ENCODE results near the gene MGAT5. TPM values are rescaled to one million over a fixed set of nuclear protein-coding genes. Genes with fewer than 3 reads are reported as not detected.

The MGAT5 gene
- total RNA-seq, 1 experiment from 2014 or later = 22.1 TPM

GRCh38 chr2:134269972-134270735, 16.3 kb downstream of the MGAT5 start:
- H3K27ac Mint-ChIP-seq (ENCODE audit: unreplicated experiment) = no peak overlapping the region
- Histone ChIP-seq H3K27me3 (replicated peaks; ENCODE audit: control insufficient read depth, insufficient read depth, low read length) (no peaks in the 10 kb centered on the region), H3K9me3 (no peaks in the 10 kb centered on the region), H3K4me1 (no peaks in the 10 kb centered on the region), H3K36me3 (ENCODE audit: control insufficient read depth, insufficient read depth, low read length) (no peaks in the 10 kb centered on the region), H3K4me3 (ENCODE audit: low read depth, low read length) (no peak overlapping the region)
- H3K36me3 Mint-ChIP-seq (ENCODE audit: insufficient read depth, unreplicated experiment) = peaks cover 7% of the 10 kb centered on the region
- ChIA-PET CTCF (no interaction called here), POLR2A (no interaction called here)
- intact Hi-C loops (cut with micrococcal nuclease; ENCODE audit: unreplicated experiment) = no loop called here
- no peaks in the 10 kb centered on the region for H3K4me1 Mint-ChIP-seq (ENCODE audit: low read depth, unreplicated experiment)
- no peaks in the 10 kb centered on the region for H3K27me3 Mint-ChIP-seq (ENCODE audit: insufficient read depth, unreplicated experiment)
- no peak for TF ChIP-seq CTCF (IDR thresholded peaks at IDR 0.05; ENCODE audit: insufficient read depth in 1 of 2, low read depth in 1 of 2, low read length in 1 of 2, severe bottlenecking in 1 of 2, unreplicated experiment in 1 of 2)
- no peak for DNase-seq
- H3K4me3 Mint-ChIP-seq (ENCODE audit: unreplicated experiment) = no peak overlapping the region
- no peaks in the 10 kb centered on the region for H3K9me3 Mint-ChIP-seq (ENCODE audit: unreplicated experiment)
- no TSS peak for BruUV-seq (replicated peaks)

GRCh38 chr2:134271758-134272157, 17.9 kb downstream of the MGAT5 start:
- DNase-seq = no peak
- Mint-ChIP-seq H3K9me3 (ENCODE audit: unreplicated experiment) (no peaks in the 10 kb centered on the region), H3K27ac (ENCODE audit: unreplicated experiment) (no peak overlapping the region), H3K36me3 (ENCODE audit: insufficient read depth, unreplicated experiment) (peaks cover 7% of the 10 kb centered on the region), H3K4me3 (ENCODE audit: unreplicated experiment) (no peak overlapping the region), H3K4me1 (ENCODE audit: low read depth, unreplicated experiment) (no peaks in the 10 kb centered on the region), H3K27me3 (ENCODE audit: insufficient read depth, unreplicated experiment) (no peaks in the 10 kb centered on the region)
- no peaks in the 10 kb centered on the region for H3K9me3 ChIP-seq
- ChIA-PET POLR2A (no interaction called here), CTCF (no interaction called here)
- no peaks in the 10 kb centered on the region for H3K4me1 ChIP-seq
- no peaks in the 10 kb centered on the region for H3K27me3 ChIP-seq (replicated peaks; ENCODE audit: control insufficient read depth, insufficient read depth, low read length)
- no peak for TF ChIP-seq CTCF (IDR thresholded peaks at IDR 0.05; ENCODE audit: insufficient read depth in 1 of 2, low read depth in 1 of 2, low read length in 1 of 2, severe bottlenecking in 1 of 2, unreplicated experiment in 1 of 2)
- no peak overlapping the region for H3K4me3 ChIP-seq (ENCODE audit: low read depth, low read length)
- intact Hi-C loops (cut with micrococcal nuclease; ENCODE audit: unreplicated experiment) = no loop called here
- BruUV-seq (replicated peaks) = no TSS peak
- no peaks in the 10 kb centered on the region for H3K36me3 ChIP-seq (ENCODE audit: control insufficient read depth, insufficient read depth, low read length)

- no peak overlapping the region for H3K4me3 Mint-ChIP-seq (ENCODE audit: unreplicated experiment)
- H3K36me3 Mint-ChIP-seq (ENCODE audit: insufficient read depth, unreplicated experiment) = peaks cover 7% of the 10 kb centered on the region
- TF ChIP-seq CTCF (IDR thresholded peaks at IDR 0.05; ENCODE audit: insufficient read depth in 1 of 2, low read depth in 1 of 2, low read length in 1 of 2, severe bottlenecking in 1 of 2, unreplicated experiment in 1 of 2) = no peak
- ChIA-PET POLR2A (no interaction called here), CTCF (no interaction called here)
- H3K9me3 Mint-ChIP-seq (ENCODE audit: unreplicated experiment) = no peaks in the 10 kb centered on the region
- Histone ChIP-seq H3K4me1 (no peaks in the 10 kb centered on the region), H3K9me3 (no peaks in the 10 kb centered on the region), H3K4me3 (ENCODE audit: low read depth, low read length) (no peak overlapping the region), H3K36me3 (ENCODE audit: control insufficient read depth, insufficient read depth, low read length) (no peaks in the 10 kb centered on the region), H3K27me3 (replicated peaks; ENCODE audit: control insufficient read depth, insufficient read depth, low read length) (no peaks in the 10 kb centered on the region)
- H3K27me3 Mint-ChIP-seq (ENCODE audit: insufficient read depth, unreplicated experiment) = no peaks in the 10 kb centered on the region
- BruUV-seq (replicated peaks) = no TSS peak
- intact Hi-C loops (cut with micrococcal nuclease; ENCODE audit: unreplicated experiment) = no loop called here
- H3K4me1 Mint-ChIP-seq (ENCODE audit: low read depth, unreplicated experiment) = no peaks in the 10 kb centered on the region
- DNase-seq = no peak
- no peak overlapping the region for H3K27ac Mint-ChIP-seq (ENCODE audit: unreplicated experiment)
Observed at GRCh38 chr2:134272806-134273205, 18.9 kb downstream of the MGAT5 start.

Measured in Caco-2 (cell line).